ENCODE data around the gene NUTM1. TPM values are rescaled to one million over a fixed set of nuclear protein-coding genes. Genes with fewer than 3 reads are reported as not detected.
"Not testable (repeated sequence)": the region's sequence is repeated elsewhere in the genome, so short reads cannot be mapped to it uniquely, and the experiment has no call there.

The NUTM1 gene
- total RNA-seq, 1 donor from 2014 or later = not detected

GRCh38 chr15:34336231-34336990, 6.7 kb upstream of the NUTM1 start:
- no peak for DNase-seq (ENCODE audit: low read depth, low spot score)

GRCh38 chr15:34336991-34337556, 6.0 kb upstream of the NUTM1 start:
- DNase-seq (ENCODE audit: low read depth, low spot score) = no peak

- DNase-seq (ENCODE audit: low read depth, low spot score) = peak; percentile 57
Observed at GRCh38 chr15:34337557-34338306, 5.4 kb upstream of the NUTM1 start, which contains the start of gene SLC12A6. TSS of gene SLC12A6 (minus strand) at chr15:34337781. CDS start at chr15:34336680, 1,101 bp downstream.

- DNase-seq (ENCODE audit: low read depth, low spot score) = no peak
Observed at GRCh38 chr15:34338347-34338746, 4.8 kb upstream of the NUTM1 start.

GRCh38 chr15:34339946-34340345, 3.2 kb upstream of the NUTM1 start:
- DNase-seq (ENCODE audit: low read depth, low spot score) = no peak

- DNase-seq (ENCODE audit: low read depth, low spot score) = no peak
Observed at GRCh38 chr15:34341381-34342212, 1.5 kb upstream of the NUTM1 start.

- not testable (repeated sequence) for DNase-seq (ENCODE audit: low read depth, low spot score)
Observed at GRCh38 chr15:34342213-34342736, 840 bp upstream of the NUTM1 start.

GRCh38 chr15:34347951-34348638, 5.0 kb downstream of the NUTM1 start:
- no peak for DNase-seq (ENCODE audit: low read depth, low spot score)

DNA sequence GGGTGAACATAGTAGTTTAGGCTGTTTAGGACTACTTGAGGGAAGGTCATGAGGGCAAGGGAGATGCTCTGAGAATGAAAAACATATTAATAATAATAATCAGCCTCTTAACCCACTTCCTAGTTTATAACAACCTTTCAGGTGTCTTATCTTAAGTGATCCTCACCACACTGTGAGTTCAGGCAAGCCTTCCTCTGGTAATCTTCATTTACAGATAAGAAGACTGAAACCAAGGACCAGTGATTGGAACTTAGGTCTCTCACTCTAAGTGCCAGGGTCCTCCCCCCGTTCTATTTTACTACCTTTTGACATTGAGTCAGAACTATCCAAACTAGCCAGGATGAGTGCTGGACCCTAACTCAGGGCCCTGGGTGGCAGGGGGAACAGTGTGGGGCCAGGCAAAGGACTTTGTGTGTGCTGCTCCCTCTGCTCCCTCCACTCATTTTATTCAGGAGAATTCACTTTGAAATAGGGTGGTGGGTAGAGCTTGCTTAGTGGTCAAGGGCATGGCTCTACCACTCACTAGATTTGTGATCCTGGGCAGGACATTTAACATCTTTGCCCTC, 5.7 kb downstream of the NUTM1 start:
- no peak for DNase-seq (ENCODE audit: low read depth, low spot score)

DNA sequence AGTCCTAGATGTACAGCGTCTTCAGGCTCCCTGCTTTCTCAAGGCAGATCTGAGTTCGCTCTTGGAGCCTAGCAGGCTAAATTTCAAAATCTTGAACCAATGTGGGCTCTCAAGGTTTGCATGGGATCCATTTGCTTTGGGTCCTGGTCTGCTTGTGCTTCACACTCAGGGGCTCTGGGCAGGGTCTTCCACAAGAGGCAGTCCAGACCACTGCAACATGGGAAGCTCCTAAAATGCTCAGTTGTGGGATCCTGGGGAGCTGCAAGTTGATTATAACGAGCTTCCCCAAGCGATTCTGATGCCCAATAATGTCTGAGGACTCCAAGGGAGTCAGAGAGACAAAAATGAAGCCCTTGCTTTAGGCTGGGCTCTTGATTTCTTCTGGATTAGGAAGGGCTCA, 6.7 kb downstream of the NUTM1 start:
- DNase-seq (ENCODE audit: low read depth, low spot score) = no peak

DNA sequence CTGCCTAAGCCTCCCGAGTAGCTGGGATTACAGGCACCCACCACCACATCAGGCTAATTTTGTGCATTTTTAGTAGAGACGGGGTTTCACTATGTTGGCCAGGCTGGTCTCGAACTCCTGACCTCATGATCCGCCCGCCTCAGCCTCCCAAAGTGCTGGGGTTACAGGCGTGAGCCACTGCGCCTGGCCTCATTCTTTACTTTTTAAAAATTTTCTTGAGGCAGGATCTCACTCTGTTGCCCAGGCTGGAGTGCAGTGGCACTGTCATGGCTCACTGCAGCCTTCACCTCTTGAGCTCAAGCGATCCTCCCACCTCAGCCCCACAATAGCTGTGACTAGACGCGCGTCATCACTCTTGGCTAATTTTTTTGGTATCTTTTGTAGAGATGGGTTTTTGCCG, 9.9 kb downstream of the NUTM1 start:
- DNase-seq (ENCODE audit: low read depth, low spot score) = not testable (repeated sequence)

- DNase-seq (ENCODE audit: low read depth, low spot score) = no peak
Observed at GRCh38 chr15:34353627-34354026, 10.5 kb downstream of the NUTM1 start.

DNA sequence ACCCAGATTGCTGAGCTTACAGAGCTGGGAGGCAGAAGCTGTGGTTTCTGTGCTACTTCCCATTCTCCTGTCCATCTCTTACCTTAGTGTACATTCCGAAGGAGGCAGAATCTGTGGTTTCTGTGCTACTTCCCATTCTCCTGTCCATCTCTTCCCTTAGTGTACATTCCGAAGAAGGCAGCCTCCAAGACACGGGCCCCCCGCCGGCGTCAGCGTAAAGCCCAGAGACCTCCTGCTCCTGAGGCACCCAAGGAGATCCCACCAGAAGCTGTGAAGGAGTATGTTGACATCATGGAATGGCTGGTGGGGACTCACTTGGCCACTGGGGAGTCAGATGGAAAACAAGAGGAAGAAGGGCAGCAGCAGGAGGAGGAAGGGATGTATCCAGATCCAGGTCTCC, 11.2 kb downstream of the NUTM1 start:
- DNase-seq (ENCODE audit: low read depth, low spot score) = no peak

- no peak for DNase-seq (ENCODE audit: low read depth, low spot score)
Observed at GRCh38 chr15:34355241-34355640, 12.1 kb downstream of the NUTM1 start.

GRCh38 chr15:34357653-34358052, 14.5 kb downstream of the NUTM1 start:
- DNase-seq (ENCODE audit: low read depth, low spot score) = no peak

DNA sequence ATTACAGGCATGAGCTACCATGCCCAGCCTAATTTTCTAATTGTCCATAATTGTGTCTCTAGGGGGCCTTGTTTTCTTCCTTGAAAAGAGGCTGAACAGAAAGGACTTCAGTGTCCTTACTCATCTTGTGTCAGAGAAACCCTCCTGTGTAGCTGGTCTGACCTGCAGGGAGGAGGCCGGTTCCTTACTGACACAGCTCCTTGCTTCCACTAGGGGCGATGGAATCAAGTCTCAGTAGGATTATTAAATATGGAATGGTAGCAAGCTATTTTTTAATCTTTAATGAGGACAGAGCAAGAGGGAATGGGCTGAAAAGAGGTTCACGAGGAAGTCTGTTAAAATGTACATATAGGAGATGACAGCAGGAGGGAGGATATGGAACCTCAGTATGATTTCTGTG, 15.3 kb downstream of the NUTM1 start:
- DNase-seq (ENCODE audit: low read depth, low spot score) = no peak

DNA sequence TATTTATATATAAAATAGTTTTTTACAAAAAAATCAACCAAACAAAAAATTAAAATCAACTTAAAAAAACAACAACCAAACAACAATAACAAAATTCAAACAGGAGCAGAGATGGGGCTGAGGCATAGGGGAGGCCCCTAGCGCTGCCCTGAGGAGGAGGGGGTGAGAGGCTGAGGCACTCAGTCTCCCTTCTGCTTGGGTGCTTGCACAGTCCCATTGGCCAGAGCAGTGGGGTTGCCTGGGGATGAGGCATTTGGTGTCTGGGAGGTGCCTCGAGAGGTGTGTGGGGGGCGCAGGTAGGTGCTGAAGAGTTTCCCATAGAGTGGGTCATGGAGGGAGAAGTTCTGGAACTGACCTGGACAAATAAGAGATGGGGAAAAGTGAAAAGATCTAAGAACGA, 15.8 kb downstream of the NUTM1 start:
- no peak for DNase-seq (ENCODE audit: low read depth, low spot score)

- DNase-seq (ENCODE audit: low read depth, low spot score) = no peak
Observed at GRCh38 chr15:34359416-34359815, 16.3 kb downstream of the NUTM1 start.

DNA sequence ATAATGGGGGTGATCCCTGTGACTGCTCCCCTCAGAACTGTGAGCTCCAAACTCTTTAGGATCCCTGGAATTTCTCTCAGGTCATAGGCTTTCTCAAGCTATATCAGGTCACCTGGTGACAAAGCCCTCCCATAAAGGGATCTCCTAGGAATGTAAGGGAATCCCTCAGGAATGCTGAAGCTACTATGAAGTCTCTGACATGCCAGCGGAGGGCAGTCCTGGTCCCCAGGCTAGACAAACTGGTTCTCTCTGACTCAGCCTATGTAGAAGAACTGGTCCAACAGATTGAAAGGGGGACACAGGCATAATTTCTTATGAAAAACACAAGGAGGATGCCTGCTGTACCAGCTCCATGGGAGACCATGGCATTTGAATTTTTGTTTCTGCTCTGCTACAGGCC, 17.2 kb downstream of the NUTM1 start:
- no peak for DNase-seq (ENCODE audit: low read depth, low spot score)

DNA sequence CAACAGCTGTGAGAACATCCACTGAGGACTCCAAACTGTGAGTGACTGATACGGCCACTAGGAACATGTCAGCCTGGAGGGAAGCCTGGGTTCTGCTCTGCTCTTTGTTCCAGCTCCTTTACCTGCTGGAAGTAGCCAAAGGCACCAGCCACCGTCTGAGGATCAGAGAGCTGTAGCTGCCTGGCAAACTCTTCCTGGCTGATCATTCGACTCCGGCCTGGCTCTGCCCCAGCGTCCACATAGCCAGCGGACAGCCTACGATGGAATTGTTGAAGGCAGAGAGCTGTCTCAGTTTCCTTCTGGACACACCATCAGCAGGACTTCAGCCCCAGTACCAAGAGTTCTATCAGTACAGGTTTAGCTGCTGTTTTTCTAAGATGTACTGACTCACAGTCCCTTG, 18.2 kb downstream of the NUTM1 start:
- DNase-seq (ENCODE audit: low read depth, low spot score) = no peak
